GM21529 (cell line): ENCODE measurements around the gene SLC35F3.

ENCODE experiments used
- ATAC-seq: cut with Tn5 transposase; IDR thresholded peaks from one replicate; pipeline ENCODE4 v1.9.1; 2021; ENCODE audit not compliant: unreplicated experiment

Gene SLC35F3

GRCh38 chr1:234218078-234218477 is 313.6 kb downstream of the SLC35F3 start:
- ATAC-seq: no peak

DNA sequence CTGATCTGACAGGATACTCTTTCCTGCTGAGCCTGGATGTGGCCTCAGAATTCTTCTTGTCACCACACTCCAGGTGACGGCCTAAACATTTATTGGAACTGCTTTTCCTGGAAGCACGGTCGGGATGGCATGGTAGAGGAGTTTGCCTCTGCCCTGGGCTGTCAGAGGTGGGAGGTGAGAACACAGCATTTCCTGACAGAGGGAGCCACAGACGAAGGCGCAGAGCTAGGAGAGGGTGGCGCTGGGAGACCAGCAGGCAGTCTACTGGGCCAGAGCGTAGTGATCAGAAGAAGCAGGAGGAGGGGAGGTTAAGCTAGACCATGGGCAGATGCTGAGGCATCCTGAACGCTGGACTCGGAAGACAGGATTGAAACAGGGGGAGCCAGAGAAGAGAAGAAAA is 315.2 kb downstream of the SLC35F3 start:
- no peak for ATAC-seq

DNA sequence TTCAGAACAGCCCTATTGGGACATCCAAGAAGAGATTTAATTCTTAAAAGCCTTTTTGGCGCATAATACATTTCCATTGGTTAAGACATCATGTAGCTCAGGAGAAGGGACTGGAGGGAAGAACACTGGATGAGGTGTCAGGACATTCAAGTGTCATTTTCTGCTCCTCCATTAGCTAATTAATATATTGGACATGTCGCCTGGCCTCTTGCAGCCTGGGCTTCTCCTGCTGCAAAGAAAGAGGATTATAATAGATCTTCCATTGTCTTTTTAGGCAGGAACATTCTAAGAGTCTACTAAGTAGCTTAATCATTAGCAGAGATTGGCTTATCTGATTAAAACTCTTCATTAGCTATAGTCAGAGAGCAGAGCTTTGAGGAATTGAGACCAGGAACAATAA is 317.1 kb downstream of the SLC35F3 start:
- ATAC-seq: no peak

DNA sequence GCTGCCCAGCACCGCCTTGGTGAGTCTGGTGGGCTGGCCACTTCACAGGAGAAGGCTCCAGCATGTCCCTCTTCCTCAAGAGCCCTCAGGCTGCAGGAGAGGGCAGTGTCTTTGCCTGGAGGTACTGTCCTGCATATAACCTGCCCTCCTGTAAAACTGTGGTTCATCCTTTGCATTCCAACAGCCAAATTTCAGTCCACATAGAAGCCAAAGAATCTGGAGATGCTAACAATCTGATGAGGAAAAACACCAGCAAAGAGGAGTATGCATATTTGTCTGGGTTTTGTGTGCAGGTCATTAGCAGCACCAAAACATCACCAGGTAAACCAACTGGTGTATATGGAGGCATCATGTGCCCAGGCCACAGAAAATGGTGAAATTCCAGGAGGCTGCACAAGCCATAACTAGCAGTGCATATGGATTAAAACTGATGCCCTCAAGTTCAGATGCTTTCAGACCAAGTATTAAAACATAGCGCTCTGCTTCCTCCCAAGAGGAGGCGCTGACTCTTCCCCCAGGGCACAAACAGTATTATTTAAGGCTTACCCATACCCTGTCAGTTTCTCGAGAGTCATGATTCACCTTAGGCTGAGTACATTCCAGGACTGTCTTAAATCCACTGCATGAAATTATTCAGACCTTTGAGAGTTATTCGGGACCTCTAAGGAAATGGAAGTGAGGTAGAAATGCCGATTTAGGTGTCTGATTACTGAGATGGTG is 318.2 kb downstream of the SLC35F3 start:
- ATAC-seq: no peak

DNA sequence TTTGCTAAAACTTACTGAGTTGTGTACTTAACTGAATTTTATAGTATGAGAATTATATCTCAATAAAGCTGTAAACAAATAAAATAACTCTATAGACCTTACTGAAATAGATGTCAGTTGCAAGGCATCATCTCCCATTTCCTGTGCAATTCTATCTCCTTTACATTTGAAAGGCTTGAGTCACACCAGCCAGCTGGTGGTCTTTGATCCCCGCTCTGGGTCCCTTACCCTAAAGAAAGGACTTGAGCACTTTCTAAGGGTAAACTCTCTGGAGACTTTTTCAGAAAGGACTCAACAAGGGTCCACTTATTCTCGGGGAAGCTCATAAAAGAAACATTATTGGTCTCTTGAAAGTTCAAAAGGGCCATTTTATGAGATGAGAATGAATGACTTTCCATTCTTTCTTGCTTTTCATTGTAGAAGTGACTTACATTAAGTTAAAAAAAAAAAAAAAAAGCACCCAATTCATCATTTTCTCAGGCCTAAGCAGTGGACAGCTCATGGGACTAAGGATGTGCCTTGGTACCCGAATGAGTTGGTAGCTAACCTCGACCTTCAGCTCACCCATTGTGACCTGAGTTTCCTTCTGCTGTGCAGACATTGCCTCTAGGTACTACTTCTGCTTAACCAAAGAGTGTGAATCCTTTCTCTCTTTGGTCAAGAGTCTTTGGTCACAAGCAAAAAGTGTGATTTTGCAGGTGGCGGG is 321.8 kb downstream of the SLC35F3 start:
- no peak for ATAC-seq

DNA sequence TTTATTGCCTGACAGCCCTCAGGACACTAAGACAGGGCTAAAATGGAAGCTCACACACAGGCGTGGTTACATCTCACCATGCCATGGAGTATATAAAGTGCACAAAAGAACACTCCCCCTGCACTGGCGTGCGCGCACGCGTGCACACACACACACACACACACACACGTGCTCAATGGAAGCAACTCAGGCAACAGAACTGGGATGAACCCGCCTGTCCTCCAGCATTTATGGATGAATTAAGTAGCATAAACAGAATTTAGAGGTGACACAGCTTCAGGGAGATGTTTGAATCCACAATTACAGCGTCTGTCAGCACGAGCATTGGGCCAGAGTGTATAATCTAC is 322.3 kb downstream of the SLC35F3 start:
- no peak for ATAC-seq

DNA sequence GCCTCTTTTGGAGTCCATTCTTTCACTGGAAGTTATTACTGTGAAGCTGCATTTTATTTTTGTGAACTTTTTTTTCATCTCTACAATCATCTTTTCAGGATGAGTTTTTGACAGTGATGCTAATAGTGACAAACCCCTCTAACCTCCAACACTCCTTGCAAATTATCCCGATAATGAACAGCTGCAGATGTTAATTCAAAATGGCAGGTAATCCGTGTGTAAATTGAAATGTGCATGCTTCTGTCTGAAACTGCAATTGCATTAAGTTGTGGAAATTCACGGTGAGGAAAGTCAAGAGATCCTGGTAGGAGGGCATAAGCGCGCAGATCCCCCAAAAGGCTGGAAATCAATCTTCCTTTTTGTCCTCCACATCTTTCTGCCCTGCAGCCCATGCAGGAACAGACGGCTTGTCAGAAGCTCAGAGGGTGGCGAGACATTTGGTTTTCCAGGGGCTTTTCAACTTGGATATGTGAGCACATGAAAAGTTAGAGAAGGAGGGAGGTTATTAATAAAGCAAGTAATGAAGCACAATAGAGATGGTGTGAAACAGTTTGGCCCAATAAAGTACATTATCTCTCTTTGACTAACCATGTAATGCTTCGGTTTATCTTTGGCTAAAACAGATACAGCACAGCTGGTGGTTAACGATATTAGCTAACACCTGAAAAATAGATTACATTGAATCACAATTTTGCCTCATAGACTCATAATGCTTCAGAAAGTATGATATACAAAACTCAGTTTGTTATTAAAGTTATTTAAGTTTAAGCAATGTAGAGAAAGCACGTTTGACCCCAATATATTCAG is 325.3 kb downstream of the SLC35F3 start:
- ATAC-seq: no peak

DNA sequence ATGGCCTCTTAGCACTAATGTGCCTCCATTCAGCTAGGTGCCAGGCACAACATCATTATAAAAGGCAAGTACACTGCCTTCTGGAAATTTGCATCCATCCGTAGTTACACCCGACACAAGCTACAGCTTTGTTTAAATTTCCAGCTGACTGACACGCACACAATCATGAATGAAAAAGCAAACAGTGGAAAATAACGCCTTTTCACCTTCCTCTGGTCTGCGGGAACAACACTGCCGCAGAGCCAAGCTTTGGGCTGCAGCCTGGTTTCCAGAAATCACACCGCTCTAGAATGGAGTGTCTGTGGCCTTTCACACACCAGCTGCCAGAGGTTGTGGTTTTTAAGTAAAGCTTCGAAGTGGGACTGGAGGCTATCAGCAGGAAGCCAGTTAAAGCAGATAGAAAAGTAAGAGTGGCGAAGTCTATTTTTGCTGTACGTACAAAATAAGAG is 326.0 kb downstream of the SLC35F3 start:
- peak; percentile 78 for ATAC-seq

- no peak for ATAC-seq
These were observed 326.8 kb downstream of the SLC35F3 start for GRCh38 chr1:234231061-234231892.

GRCh38 chr1:234231893-234232276 is 327.4 kb downstream of the SLC35F3 start:
- ATAC-seq: no peak

- no peak for ATAC-seq
These were observed 329.7 kb downstream of the SLC35F3 start for GRCh38 chr1:234234199-234234598.

DNA sequence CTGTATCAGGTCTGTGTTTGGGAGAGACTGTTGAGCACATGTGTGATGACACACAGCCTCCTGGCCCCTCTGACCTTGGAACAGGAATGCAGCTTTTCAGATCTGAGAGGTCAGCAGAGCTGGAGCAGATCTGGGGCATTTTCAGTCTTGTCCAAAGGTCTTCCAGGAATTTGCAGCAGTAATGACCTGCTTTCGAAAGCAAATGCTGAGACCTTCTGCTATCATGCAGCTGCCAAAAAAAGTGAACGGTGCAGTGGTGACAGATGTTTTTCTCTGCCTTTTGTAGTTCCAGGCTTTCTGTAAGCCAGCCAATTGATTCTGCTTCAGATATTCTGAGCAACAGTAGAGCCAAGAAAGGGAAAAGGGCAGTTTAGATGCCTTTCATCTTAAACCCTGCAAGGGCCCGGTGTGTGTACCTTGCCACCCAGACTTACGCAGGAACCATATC is 331.0 kb downstream of the SLC35F3 start:
- no peak for ATAC-seq

GRCh38 chr1:234237393-234237792 is 332.9 kb downstream of the SLC35F3 start:
- ATAC-seq: no peak

GRCh38 chr1:234238060-234238459 is 333.6 kb downstream of the SLC35F3 start:
- no peak for ATAC-seq

DNA sequence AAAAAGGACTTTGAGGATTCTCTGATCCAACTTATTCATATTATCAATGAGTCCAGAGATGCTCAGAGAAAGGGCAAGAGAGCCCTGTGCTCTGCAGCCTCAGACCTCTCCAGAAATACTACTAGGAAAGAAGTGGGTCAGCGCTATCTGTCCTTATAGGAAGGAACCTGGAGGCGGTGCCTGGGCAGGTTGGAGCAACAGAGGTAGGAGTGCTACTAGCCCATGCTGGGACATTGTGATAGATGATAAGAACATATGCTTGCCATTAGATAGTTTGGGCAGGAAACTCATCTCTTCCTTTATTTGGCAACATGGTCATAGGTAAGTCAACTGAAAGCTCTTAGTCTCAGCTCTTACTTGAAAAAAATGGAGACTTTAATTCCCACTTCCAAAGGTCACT is 335.0 kb downstream of the SLC35F3 start:
- no peak for ATAC-seq

DNA sequence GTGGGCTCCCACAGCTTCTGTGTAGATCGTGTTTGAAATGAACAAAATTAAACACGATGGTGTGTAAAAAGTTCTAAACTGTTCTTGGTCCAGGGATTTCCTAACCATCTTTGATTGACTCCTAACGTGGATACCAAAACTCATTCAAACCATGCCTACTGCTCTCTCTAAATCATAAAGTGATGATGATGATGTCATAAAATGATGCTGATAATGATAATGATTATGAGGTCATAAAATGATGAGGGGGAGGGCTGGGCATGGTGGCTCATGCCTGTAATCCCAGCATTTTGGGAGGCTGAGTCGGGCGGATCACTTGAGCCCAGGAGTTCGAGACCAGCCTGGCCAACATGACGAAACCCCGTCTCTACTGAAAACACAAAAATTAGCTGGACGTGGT is 335.5 kb downstream of the SLC35F3 start:
- no peak for ATAC-seq

GRCh38 chr1:234240680-234241079 is 336.2 kb downstream of the SLC35F3 start:
- ATAC-seq: no peak

- ATAC-seq: no peak
These were observed 337.5 kb downstream of the SLC35F3 start for GRCh38 chr1:234241941-234242490.

GRCh38 chr1:234243521-234244260 is 339.2 kb downstream of the SLC35F3 start:
- ATAC-seq: no peak

DNA sequence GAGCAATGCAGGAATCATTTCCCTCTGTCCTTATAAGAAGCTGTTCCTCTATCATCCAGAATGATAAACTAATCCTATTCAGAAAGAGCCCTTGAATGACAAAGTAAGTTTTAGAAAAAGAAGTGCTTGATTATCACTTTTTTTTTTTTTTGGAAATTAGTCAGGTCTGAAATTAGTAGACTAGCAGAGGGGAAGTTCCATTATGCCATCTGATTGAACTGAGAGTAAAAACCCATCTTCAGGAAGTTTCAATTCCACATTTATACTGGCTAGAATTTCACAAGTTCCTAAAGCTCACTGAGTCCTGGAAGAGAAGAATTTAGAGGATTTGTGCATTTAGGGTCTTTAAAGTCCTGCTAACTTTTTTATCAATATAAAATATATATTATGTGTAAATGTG is 340.0 kb downstream of the SLC35F3 start:
- ATAC-seq: peak; percentile 31
